Activated B cell treated with CpG ODN at 0.5 μM for 24 hours (primary cell): ENCODE results near the gene CHODL. TPM values are rescaled to one million over a fixed set of nuclear protein-coding genes. Genes with fewer than 3 reads are reported as not detected.

Experiments
- ATAC-seq: fragments of 200-7000 bp; cut with Tn5 transposase; one replicate; pipeline ENCODE4 v1.10.0; 2021; ENCODE audit warnings: low read depth, mild to moderate bottlenecking, moderate library complexity
- CTCF ChIA-PET: fragments of 350-600 bp; sonication (Branson Sonifier 250); formaldehyde crosslinking; loops from one replicate; lab custom pipeline; 2021; ENCODE audit warnings: antibody characterized with exemption; lab: Charles Lee
- POLR2A ChIA-PET: fragments of 350-600 bp; sonication (Branson Sonifier 250); formaldehyde crosslinking; loops from one replicate; lab custom pipeline; 2021; ENCODE audit warnings: antibody characterized with exemption; lab: Charles Lee
- DNase-seq: peaks from one replicate; pipeline ENCODE4 v3.0.0; 2022
- H3K27ac Mint-ChIP-seq: one replicate; pipeline ENCODE4 v1.8.0; 2020; ENCODE audit warnings: mixed read lengths
- H3K27me3 Mint-ChIP-seq: one replicate; pipeline ENCODE4 v1.8.0; 2021; ENCODE audit warnings: mixed read lengths
- H3K36me3 Mint-ChIP-seq: one replicate; pipeline ENCODE4 v1.8.0; 2021; ENCODE audit warnings: low read depth, mixed read lengths
- H3K4me1 Mint-ChIP-seq: one replicate; pipeline ENCODE4 v1.8.0; 2021; ENCODE audit warnings: mixed read lengths
- H3K4me3 Mint-ChIP-seq: one replicate; pipeline ENCODE4 v1.8.0; 2020; ENCODE audit warnings: mild to moderate bottlenecking, mixed read lengths
- H3K9me3 Mint-ChIP-seq: one replicate; pipeline ENCODE4 v1.8.0; 2020; ENCODE audit warnings: mixed read lengths
- intact Hi-C: fragments of 100-400 bp; cut with micrococcal nuclease; formaldehyde crosslinking; loops from one replicate; pipeline ENCODE4 v1.15.1; 2024
- total RNA-seq: library from RNA; stranded (reverse); gene quantifications from 2 replicates; pipeline ENCODE4 v1.2.3, GENCODE V29; 2022
- TF ChIP-seq, protein P1 (sequence below): fragments of 200-600 bp; IDR thresholded peaks from one replicate; pipeline ENCODE4 v1.8.0; 2022; ENCODE audit warnings: antibody characterized with exemption, mild to moderate bottlenecking

CHODL gene
- total RNA-seq, 1 donor from 2014 or later, result 0.18 TPM

DNA sequence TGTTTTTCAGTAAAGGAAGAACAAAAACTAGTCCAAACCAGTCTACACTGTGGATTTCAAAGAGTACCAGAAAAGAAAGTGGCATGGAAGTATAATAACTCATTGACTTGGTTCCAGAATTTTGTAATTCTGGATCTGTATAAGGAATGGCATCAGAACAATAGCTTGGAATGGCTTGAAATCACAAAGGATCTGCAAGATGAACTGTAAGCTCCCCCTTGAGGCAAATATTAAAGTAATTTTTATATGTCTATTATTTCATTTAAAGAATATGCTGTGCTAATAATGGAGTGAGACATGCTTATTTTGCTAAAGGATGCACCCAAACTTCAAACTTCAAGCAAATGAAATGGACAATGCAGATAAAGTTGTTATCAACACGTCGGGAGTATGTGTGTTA, 21.3 kb downstream of the CHODL start:
- H3K27ac Mint-ChIP-seq, result no peak overlapping the region
- ATAC-seq (no peak), DNase-seq (no peak)
- no peaks in the 10 kb centered on the region for H3K27me3 Mint-ChIP-seq
- H3K9me3 Mint-ChIP-seq, result peaks cover 2% of the 10 kb centered on the region
- TF ChIP-seq, protein P1, sequence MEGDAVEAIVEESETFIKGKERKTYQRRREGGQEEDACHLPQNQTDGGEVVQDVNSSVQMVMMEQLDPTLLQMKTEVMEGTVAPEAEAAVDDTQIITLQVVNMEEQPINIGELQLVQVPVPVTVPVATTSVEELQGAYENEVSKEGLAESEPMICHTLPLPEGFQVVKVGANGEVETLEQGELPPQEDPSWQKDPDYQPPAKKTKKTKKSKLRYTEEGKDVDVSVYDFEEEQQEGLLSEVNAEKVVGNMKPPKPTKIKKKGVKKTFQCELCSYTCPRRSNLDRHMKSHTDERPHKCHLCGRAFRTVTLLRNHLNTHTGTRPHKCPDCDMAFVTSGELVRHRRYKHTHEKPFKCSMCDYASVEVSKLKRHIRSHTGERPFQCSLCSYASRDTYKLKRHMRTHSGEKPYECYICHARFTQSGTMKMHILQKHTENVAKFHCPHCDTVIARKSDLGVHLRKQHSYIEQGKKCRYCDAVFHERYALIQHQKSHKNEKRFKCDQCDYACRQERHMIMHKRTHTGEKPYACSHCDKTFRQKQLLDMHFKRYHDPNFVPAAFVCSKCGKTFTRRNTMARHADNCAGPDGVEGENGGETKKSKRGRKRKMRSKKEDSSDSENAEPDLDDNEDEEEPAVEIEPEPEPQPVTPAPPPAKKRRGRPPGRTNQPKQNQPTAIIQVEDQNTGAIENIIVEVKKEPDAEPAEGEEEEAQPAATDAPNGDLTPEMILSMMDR, result no peak
- H3K36me3 Mint-ChIP-seq, result no peaks in the 10 kb centered on the region
- no peaks in the 10 kb centered on the region for H3K4me1 Mint-ChIP-seq
- ChIA-PET POLR2A (no interaction called here), CTCF (no interaction called here)
- H3K4me3 Mint-ChIP-seq, result no peak overlapping the region
- intact Hi-C loops, result no loop called here

DNA sequence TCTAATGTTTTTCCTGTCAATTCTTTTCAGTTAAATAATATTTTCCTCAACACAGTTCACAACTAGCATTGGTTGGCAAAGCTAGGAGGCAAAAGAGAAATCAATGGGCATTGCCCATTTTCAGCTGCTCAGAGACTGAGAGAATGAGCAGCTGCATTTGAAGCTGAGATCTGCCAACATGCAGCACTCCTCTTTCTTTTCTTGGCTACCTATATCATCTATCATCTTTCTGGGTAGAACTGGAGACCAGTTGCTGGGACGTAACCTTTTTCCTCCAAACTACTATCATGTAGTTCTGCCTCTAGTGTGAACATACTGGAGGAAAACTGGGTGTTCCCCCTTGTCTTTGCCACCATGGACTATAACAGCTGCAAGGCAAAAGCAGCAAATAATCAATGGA, 22.9 kb downstream of the CHODL start:
- no peaks in the 10 kb centered on the region for H3K4me1 Mint-ChIP-seq
- POLR2A ChIA-PET, result no interaction called here
- TF ChIP-seq, protein P1, result no peak
- H3K9me3 Mint-ChIP-seq, result peaks cover 2% of the 10 kb centered on the region
- no peak for DNase-seq
- CTCF ChIA-PET, result no interaction called here
- no peak for ATAC-seq
- H3K27me3 Mint-ChIP-seq, result no peaks in the 10 kb centered on the region
- intact Hi-C loops, result no loop called here
- H3K4me3 Mint-ChIP-seq, result no peak overlapping the region
- no peak overlapping the region for H3K27ac Mint-ChIP-seq
- H3K36me3 Mint-ChIP-seq, result no peaks in the 10 kb centered on the region

DNA sequence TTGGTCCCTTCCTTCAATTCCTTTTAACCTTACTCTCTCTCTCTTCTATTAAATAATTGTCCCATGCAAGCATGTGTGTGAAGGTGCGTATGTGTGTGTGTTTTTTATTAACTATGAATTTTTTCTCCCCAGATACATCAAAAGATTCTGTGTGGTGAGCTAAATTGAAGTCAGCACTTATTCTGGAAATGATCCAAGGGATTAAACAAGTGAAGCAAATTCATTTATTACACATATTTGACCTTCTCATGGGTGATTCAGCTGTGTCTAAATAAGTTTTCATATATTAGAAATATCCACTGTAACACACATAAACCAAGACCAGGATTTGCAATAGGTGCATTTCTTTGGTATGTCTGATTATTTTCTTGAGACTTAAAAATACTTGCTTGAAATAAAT, 24.3 kb downstream of the CHODL start:
- peaks cover 2% of the 10 kb centered on the region for H3K9me3 Mint-ChIP-seq
- no peak overlapping the region for H3K4me3 Mint-ChIP-seq
- no peaks in the 10 kb centered on the region for H3K27me3 Mint-ChIP-seq
- ATAC-seq (no peak), DNase-seq (no peak)
- H3K4me1 Mint-ChIP-seq, result no peaks in the 10 kb centered on the region
- TF ChIP-seq, protein P1, result no peak
- no peaks in the 10 kb centered on the region for H3K36me3 Mint-ChIP-seq
- ChIA-PET POLR2A (no interaction called here), CTCF (no interaction called here)
- intact Hi-C loops, result no loop called here
- no peak overlapping the region for H3K27ac Mint-ChIP-seq

DNA sequence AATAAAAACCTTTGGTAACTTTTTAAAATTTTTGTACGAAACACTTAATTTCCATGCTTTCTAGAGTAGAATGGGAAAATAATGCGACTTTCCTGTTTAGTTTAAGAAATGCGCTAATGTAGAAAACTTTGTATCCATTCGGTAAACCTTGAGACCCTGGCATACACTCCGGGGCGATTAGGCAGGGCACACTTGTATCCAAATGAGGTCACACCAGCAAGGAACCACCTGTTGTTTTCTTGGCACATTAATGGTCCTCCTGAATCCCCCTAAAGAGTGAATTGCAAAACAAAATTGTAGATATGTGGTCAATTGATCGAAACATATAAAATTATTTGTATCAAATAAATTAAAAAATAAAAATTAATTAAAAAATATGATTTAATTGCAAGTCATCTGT, 25.2 kb downstream of the CHODL start:
- H3K27me3 Mint-ChIP-seq, result no peaks in the 10 kb centered on the region
- no peak for ATAC-seq
- CTCF ChIA-PET, result no interaction called here

DNA sequence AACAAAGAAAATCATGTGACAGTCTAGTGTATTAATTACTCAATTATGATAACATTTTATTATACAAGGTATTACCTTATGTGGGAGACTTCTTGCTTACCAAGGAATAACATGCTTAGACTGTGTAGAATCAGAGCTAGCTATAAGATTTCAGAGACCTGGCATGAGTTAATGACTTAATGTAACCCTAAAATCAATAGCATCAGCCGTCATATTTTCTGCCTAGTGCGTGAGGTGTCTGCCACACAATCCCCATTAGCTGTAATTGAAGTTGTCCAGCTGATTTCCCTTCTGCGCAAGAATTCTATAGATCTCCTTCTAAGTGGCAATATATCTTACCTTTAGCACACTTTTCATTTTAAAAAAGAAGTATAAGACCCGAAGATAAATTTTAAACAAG, 28.8 kb downstream of the CHODL start:
- no peak overlapping the region for H3K4me3 Mint-ChIP-seq
- DNase-seq, result no peak
- no peak for ATAC-seq
- no peaks in the 10 kb centered on the region for H3K27me3 Mint-ChIP-seq
- CTCF ChIA-PET, result no interaction called here
- TF ChIP-seq, protein P1, result no peak
- H3K4me1 Mint-ChIP-seq, result no peaks in the 10 kb centered on the region
- POLR2A ChIA-PET, result no interaction called here
- H3K36me3 Mint-ChIP-seq, result no peaks in the 10 kb centered on the region
- intact Hi-C loops, result no loop called here
- H3K9me3 Mint-ChIP-seq, result peaks cover 2% of the 10 kb centered on the region
- no peak overlapping the region for H3K27ac Mint-ChIP-seq

More for the DNA sequence above, 25.2 kb downstream of the CHODL start:
- H3K9me3 Mint-ChIP-seq, result peaks cover 2% of the 10 kb centered on the region
- TF ChIP-seq, protein P1, result no peak
- no peak overlapping the region for H3K4me3 Mint-ChIP-seq
- no peaks in the 10 kb centered on the region for H3K4me1 Mint-ChIP-seq
- no peak overlapping the region for H3K27ac Mint-ChIP-seq
- H3K36me3 Mint-ChIP-seq, result no peaks in the 10 kb centered on the region
- DNase-seq, result no peak
- POLR2A ChIA-PET, result no interaction called here
- intact Hi-C loops, result no loop called here
